ENCODE results near the gene GNB4.

The GNB4 gene

GRCh38 chr3:179404307-179404706 is 47.0 kb downstream of the GNB4 start:
- Histone ChIP-seq H3K9ac (ENCODE audit: low read length) (no peak overlapping the region), H2AFZ (ENCODE audit: insufficient read depth, low read length, poor library complexity) (no peak overlapping the region), H4K12ac (ENCODE audit: low read depth, low read length) (no peak overlapping the region), H2BK120ac (ENCODE audit: insufficient read depth, low read length, poor library complexity) (no peak overlapping the region), H3K14ac (ENCODE audit: low read length) (no peak overlapping the region), H3K27ac (ENCODE audit: low read depth, low read length) (no peak overlapping the region), H4K91ac (ENCODE audit: low read depth, low read length) (no peak overlapping the region), H3K79me1 (ENCODE audit: low read length) (no peaks in the 10 kb centered on the region), H3K36me3 (ENCODE audit: control insufficient read depth in 1 of 2, insufficient read depth in 2 of 2, low read length in 2 of 2) (peaks cover 0 to 7% of the 10 kb centered on the region in 2 experiments), H3K27me3 (ENCODE audit: insufficient read depth, low read length) (no peaks in the 10 kb centered on the region), H3K4ac (ENCODE audit: low read depth, low read length) (no peak overlapping the region), H3K4me2 (ENCODE audit: low read length) (no peak overlapping the region), H2BK12ac (ENCODE audit: low read length) (no peak overlapping the region), H2AK5ac (ENCODE audit: low read length) (no peak overlapping the region), H3K23ac (ENCODE audit: low read length) (no peak overlapping the region), H3K18ac (ENCODE audit: low read length) (no peak overlapping the region), H3K79me2 (ENCODE audit: control insufficient read depth, insufficient read depth, low read length, poor library complexity) (no peaks in the 10 kb centered on the region), H3K4me3 (ENCODE audit: low read depth, low read length) (no peak overlapping the region), H3K4me1 (ENCODE audit: control insufficient read depth in 1 of 2, insufficient read depth in 2 of 2, low read length in 2 of 2) (no peaks in the 10 kb centered on the region), H4K8ac (ENCODE audit: low read depth, low read length) (no peak overlapping the region), H2BK5ac (ENCODE audit: low read depth, low read length, poor library complexity) (no peak overlapping the region), H3K9me3 (ENCODE audit: insufficient read depth, low read depth, low read length) (no peaks in the 10 kb centered on the region)
- WGBS (ENCODE audit: extremely low coverage, insufficient coverage, insufficient read length): no CpG with 5 or more reads among the region's 2 CpGs
- no peak for DNase-seq

GRCh38 chr3:179402963-179403362 is 48.3 kb downstream of the GNB4 start:
- Histone ChIP-seq H3K79me2 (ENCODE audit: control insufficient read depth, insufficient read depth, low read length, poor library complexity) (no peaks in the 10 kb centered on the region), H2BK5ac (ENCODE audit: low read depth, low read length, poor library complexity) (no peak overlapping the region), H4K8ac (ENCODE audit: low read depth, low read length) (no peak overlapping the region), H3K4me1 (ENCODE audit: control insufficient read depth in 1 of 2, insufficient read depth in 2 of 2, low read length in 2 of 2) (no peaks in the 10 kb centered on the region), H3K27me3 (ENCODE audit: insufficient read depth, low read length) (no peaks in the 10 kb centered on the region), H3K9me3 (ENCODE audit: insufficient read depth, low read depth, low read length) (no peaks in the 10 kb centered on the region), H3K27ac (ENCODE audit: low read depth, low read length) (no peak overlapping the region), H3K14ac (ENCODE audit: low read length) (no peak overlapping the region), H3K18ac (ENCODE audit: low read length) (no peak overlapping the region), H3K36me3 (ENCODE audit: control insufficient read depth in 1 of 2, insufficient read depth in 2 of 2, low read length in 2 of 2) (peaks cover 4 to 7% of the 10 kb centered on the region in 2 experiments), H2AFZ (ENCODE audit: insufficient read depth, low read length, poor library complexity) (no peak overlapping the region), H4K12ac (ENCODE audit: low read depth, low read length) (no peak overlapping the region), H4K91ac (ENCODE audit: low read depth, low read length) (no peak overlapping the region), H3K79me1 (ENCODE audit: low read length) (no peaks in the 10 kb centered on the region), H2AK5ac (ENCODE audit: low read length) (no peak overlapping the region), H3K4me3 (ENCODE audit: low read depth, low read length) (no peak overlapping the region), H2BK120ac (ENCODE audit: insufficient read depth, low read length, poor library complexity) (no peak overlapping the region), H3K23ac (ENCODE audit: low read length) (no peak overlapping the region), H3K9ac (ENCODE audit: low read length) (no peak overlapping the region), H3K4ac (ENCODE audit: low read depth, low read length) (no peak overlapping the region), H3K4me2 (ENCODE audit: low read length) (no peak overlapping the region), H2BK12ac (ENCODE audit: low read length) (no peak overlapping the region)
- no peak for DNase-seq
- WGBS (ENCODE audit: extremely low coverage, insufficient coverage, insufficient read length): no CpG with 5 or more reads among the region's 5 CpGs

GRCh38 chr3:179401561-179401960 is 49.7 kb downstream of the GNB4 start:
- no peak overlapping the region for H3K14ac ChIP-seq (ENCODE audit: low read length)
- H2AK5ac ChIP-seq (ENCODE audit: low read length): no peak overlapping the region
- H2AFZ ChIP-seq (ENCODE audit: insufficient read depth, low read length, poor library complexity): no peak overlapping the region
- H3K79me2 ChIP-seq (ENCODE audit: control insufficient read depth, insufficient read depth, low read length, poor library complexity): no peaks in the 10 kb centered on the region
- H4K12ac ChIP-seq (ENCODE audit: low read depth, low read length): no peak overlapping the region
- H3K27me3 ChIP-seq (ENCODE audit: insufficient read depth, low read length): no peaks in the 10 kb centered on the region
- H3K4me1 ChIP-seq (ENCODE audit: control insufficient read depth in 1 of 2, insufficient read depth in 2 of 2, low read length in 2 of 2): no peaks in the 10 kb centered on the region
- DNase-seq: no peak
- no peak overlapping the region for H4K91ac ChIP-seq (ENCODE audit: low read depth, low read length)
- H3K9me3 ChIP-seq (ENCODE audit: insufficient read depth, low read depth, low read length): no peaks in the 10 kb centered on the region
- H3K18ac ChIP-seq (ENCODE audit: low read length): no peak overlapping the region
- no peak overlapping the region for H2BK12ac ChIP-seq (ENCODE audit: low read length)
- no CpG with 5 or more reads among the region's 3 CpGs for WGBS (ENCODE audit: extremely low coverage, insufficient coverage, insufficient read length)
- H3K27ac ChIP-seq (ENCODE audit: low read depth, low read length): no peak overlapping the region
- no peak overlapping the region for H3K4me3 ChIP-seq (ENCODE audit: low read depth, low read length)
- no peaks in the 10 kb centered on the region for H3K79me1 ChIP-seq (ENCODE audit: low read length)
- no peak overlapping the region for H3K4me2 ChIP-seq (ENCODE audit: low read length)
- no peak overlapping the region for H3K4ac ChIP-seq (ENCODE audit: low read depth, low read length)
- H3K9ac ChIP-seq (ENCODE audit: low read length): no peak overlapping the region
- H2BK5ac ChIP-seq (ENCODE audit: low read depth, low read length, poor library complexity): no peak overlapping the region
- H4K8ac ChIP-seq (ENCODE audit: low read depth, low read length): no peak overlapping the region
- H2BK120ac ChIP-seq (ENCODE audit: insufficient read depth, low read length, poor library complexity): no peak overlapping the region
- peaks cover 3 to 6% of the 10 kb centered on the region in 2 experiments for H3K36me3 ChIP-seq (ENCODE audit: control insufficient read depth in 1 of 2, insufficient read depth in 2 of 2, low read length in 2 of 2)
- no peak overlapping the region for H3K23ac ChIP-seq (ENCODE audit: low read length)

- no peak overlapping the region for H2BK12ac ChIP-seq (ENCODE audit: low read length)
- DNase-seq: no peak
- H3K9me3 ChIP-seq (ENCODE audit: insufficient read depth, low read depth, low read length): no peaks in the 10 kb centered on the region
- H4K8ac ChIP-seq (ENCODE audit: low read depth, low read length): no peak overlapping the region
- H4K91ac ChIP-seq (ENCODE audit: low read depth, low read length): no peak overlapping the region
- no peak overlapping the region for H3K4me2 ChIP-seq (ENCODE audit: low read length)
- H3K36me3 ChIP-seq (ENCODE audit: control insufficient read depth in 1 of 2, insufficient read depth in 2 of 2, low read length in 2 of 2): peaks cover 9 to 11% of the 10 kb centered on the region in 2 experiments
- no peak overlapping the region for H3K4ac ChIP-seq (ENCODE audit: low read depth, low read length)
- no peak overlapping the region for H3K27ac ChIP-seq (ENCODE audit: low read depth, low read length)
- no peaks in the 10 kb centered on the region for H3K4me1 ChIP-seq (ENCODE audit: control insufficient read depth in 1 of 2, insufficient read depth in 2 of 2, low read length in 2 of 2)
- no peaks in the 10 kb centered on the region for H3K79me2 ChIP-seq (ENCODE audit: control insufficient read depth, insufficient read depth, low read length, poor library complexity)
- H2BK120ac ChIP-seq (ENCODE audit: insufficient read depth, low read length, poor library complexity): no peak overlapping the region
- no peak overlapping the region for H3K9ac ChIP-seq (ENCODE audit: low read length)
- H2AFZ ChIP-seq (ENCODE audit: insufficient read depth, low read length, poor library complexity): no peak overlapping the region
- H3K79me1 ChIP-seq (ENCODE audit: low read length): no peaks in the 10 kb centered on the region
- no peaks in the 10 kb centered on the region for H3K27me3 ChIP-seq (ENCODE audit: insufficient read depth, low read length)
- H3K14ac ChIP-seq (ENCODE audit: low read length): no peak overlapping the region
- H2AK5ac ChIP-seq (ENCODE audit: low read length): no peak overlapping the region
- WGBS (ENCODE audit: extremely low coverage, insufficient coverage, insufficient read length): no CpG with 5 or more reads among the region's 2 CpGs
- no peak overlapping the region for H2BK5ac ChIP-seq (ENCODE audit: low read depth, low read length, poor library complexity)
- H4K12ac ChIP-seq (ENCODE audit: low read depth, low read length): no peak overlapping the region
- no peak overlapping the region for H3K4me3 ChIP-seq (ENCODE audit: low read depth, low read length)
- no peak overlapping the region for H3K18ac ChIP-seq (ENCODE audit: low read length)
- no peak overlapping the region for H3K23ac ChIP-seq (ENCODE audit: low read length)
These were observed 52.6 kb downstream of the GNB4 start for GRCh38 chr3:179398574-179399231.

Measured in trophoblast cell (in vitro differentiated cells and primary cell).